Measurements from ENCODE around the gene NELL1. TPM values are rescaled to one million over a fixed set of nuclear protein-coding genes. Genes with fewer than 3 reads are reported as not detected.

Gene NELL1
- total RNA-seq, 4 donors from 2014 or later = not detected

DNA sequence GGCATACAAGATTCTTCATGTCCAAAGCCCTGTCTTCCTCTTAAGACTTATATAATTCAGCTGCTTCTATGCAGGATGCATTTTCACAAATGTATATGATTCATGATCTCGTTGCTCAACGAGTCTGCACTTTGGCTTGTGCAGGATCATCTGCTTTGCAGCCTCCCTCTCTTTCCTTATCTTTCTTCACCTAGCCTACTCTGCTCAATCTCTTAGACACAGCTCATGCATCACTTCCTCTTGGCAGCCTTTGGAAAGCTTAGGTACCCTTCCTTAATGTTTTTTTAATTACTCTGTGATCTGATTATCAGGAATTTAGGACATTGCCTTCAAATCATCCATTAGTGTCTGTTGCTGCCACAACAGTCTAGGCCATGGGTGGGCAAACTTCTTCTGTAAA, 673.8 kb downstream of the NELL1 start:
- Histone ChIP-seq H3K4me3 (no peak overlapping the region), H3K9me3 (no peaks in the 10 kb centered on the region), H3K36me3 (no peaks in the 10 kb centered on the region), H3K4me1 (no peaks in the 10 kb centered on the region), H3K27me3 (no peaks in the 10 kb centered on the region), H3K27ac (no peak overlapping the region)
- ATAC-seq = no peak
- intact Hi-C loops (cut with DNase I; ENCODE audit: low total_unique reads) = no loop called here
- DNase-seq = no peak
- TF ChIP-seq POLR2A (IDR thresholded peaks at IDR 0.05) = no peak
- no peak for TF ChIP-seq CTCF (IDR thresholded peaks at IDR 0.05 in 4 of 5, conservative IDR thresholded peaks at IDR 0.05 in 1 of 5)
- in situ Hi-C loops (cut with MboI; ENCODE audit: low sequenced_read_pairs in 4 of 4) = no loop called here

DNA sequence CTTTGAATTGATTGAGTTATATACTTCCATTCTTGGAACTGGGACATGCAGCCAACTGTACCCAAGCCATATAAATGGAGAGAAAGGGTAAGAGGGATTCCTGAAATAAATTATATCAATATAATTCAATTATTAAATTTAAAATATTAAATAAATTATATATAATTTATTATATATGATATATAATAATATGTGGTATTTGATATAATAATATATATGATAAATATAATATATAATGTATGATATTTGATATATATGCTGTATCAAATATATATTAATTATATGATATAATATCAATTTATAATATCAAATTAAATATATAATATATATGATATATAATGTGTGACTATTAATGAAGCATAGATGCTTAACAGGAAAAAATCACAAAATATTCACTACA, 677.0 kb downstream of the NELL1 start:
- H3K4me3 ChIP-seq = no peak overlapping the region
- DNase-seq = no peak
- H3K4me1 ChIP-seq = no peaks in the 10 kb centered on the region
- no peak overlapping the region for H3K27ac ChIP-seq
- no peak for ATAC-seq
- TF ChIP-seq CTCF (IDR thresholded peaks at IDR 0.05 in 4 of 5, conservative IDR thresholded peaks at IDR 0.05 in 1 of 5) = no peak
- TF ChIP-seq POLR2A (IDR thresholded peaks at IDR 0.05) = no peak
- no peaks in the 10 kb centered on the region for H3K36me3 ChIP-seq
- no peaks in the 10 kb centered on the region for H3K9me3 ChIP-seq
- no peaks in the 10 kb centered on the region for H3K27me3 ChIP-seq
- in situ Hi-C loops (cut with MboI; ENCODE audit: low sequenced_read_pairs in 4 of 4) = no loop called here
- intact Hi-C loops (cut with DNase I; ENCODE audit: low total_unique reads) = no loop called here

DNA sequence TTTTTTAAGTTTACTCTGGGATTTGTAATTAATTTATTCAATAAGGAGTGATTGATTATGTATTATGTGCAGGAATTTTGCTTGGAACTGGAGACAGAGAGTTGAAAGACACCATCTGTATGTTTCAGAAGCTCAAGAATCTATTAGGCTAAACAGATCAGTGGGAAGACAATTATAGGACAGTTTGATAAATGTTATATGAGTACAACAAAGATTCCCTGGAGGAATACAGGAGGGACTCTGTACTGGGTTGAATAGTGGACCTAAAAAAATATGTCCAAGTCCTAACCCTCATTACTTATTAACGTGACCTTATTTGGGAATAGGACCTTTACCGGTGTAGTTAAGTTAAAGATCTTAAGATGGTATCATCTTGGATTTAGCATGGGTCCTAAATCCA, 681.2 kb downstream of the NELL1 start:
- ATAC-seq = no peak
- in situ Hi-C loops (cut with MboI; ENCODE audit: low sequenced_read_pairs in 4 of 4) = no loop called here
- H3K9me3 ChIP-seq = no peaks in the 10 kb centered on the region

DNA sequence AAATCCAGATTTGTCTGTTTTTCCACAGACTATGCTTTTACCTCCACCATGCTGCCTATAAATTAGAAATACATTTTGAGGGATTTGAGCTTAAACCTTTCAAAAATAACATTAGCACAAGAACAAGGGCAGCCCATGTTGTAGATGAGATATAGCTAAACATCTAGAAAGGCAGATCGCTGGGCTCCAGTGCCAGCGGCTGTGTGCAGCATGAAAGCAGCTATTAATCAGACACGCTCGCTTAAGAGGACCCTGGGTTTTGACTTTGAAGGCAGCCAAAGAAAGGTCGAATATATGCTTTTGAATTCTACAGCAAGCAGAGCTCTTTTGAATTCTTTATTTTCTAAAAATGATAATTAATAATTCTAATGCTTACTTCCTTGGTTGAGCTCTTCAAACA, 684.0 kb downstream of the NELL1 start:
- no peak for ATAC-seq
- H3K4me1 ChIP-seq = no peaks in the 10 kb centered on the region

More for the DNA sequence above, 681.2 kb downstream of the NELL1 start:
- Histone ChIP-seq H3K27ac (no peak overlapping the region), H3K36me3 (no peaks in the 10 kb centered on the region), H3K4me3 (no peak overlapping the region), H3K27me3 (no peaks in the 10 kb centered on the region), H3K4me1 (no peaks in the 10 kb centered on the region)
- TF ChIP-seq POLR2A (IDR thresholded peaks at IDR 0.05) (no peak), CTCF (IDR thresholded peaks at IDR 0.05 in 4 of 5, conservative IDR thresholded peaks at IDR 0.05 in 1 of 5) (no peak)
- DNase-seq = no peak
- intact Hi-C loops (cut with DNase I; ENCODE audit: low total_unique reads) = no loop called here

More for the DNA sequence above, 684.0 kb downstream of the NELL1 start:
- Histone ChIP-seq H3K9me3 (no peaks in the 10 kb centered on the region), H3K4me3 (no peak overlapping the region), H3K27ac (no peak overlapping the region), H3K27me3 (no peaks in the 10 kb centered on the region), H3K36me3 (no peaks in the 10 kb centered on the region)
- TF ChIP-seq POLR2A (IDR thresholded peaks at IDR 0.05) (no peak), CTCF (IDR thresholded peaks at IDR 0.05 in 4 of 5, conservative IDR thresholded peaks at IDR 0.05 in 1 of 5) (no peak)
- in situ Hi-C loops (cut with MboI; ENCODE audit: low sequenced_read_pairs in 4 of 4) (no loop called here), intact Hi-C loops (cut with DNase I; ENCODE audit: low total_unique reads) (no loop called here)
- DNase-seq = no peak
